ENCODE data around the gene CNBD2. TPM values are rescaled to one million over a fixed set of nuclear protein-coding genes. Genes with fewer than 3 reads are reported as not detected.

The CNBD2 gene
- total and polyA plus RNA-seq, 10 of the 15 experiments (the other 5 are each of a cell fraction or from before 2014, with no cell fraction given) = 0.86 to 7.4 (median 4.6) TPM

- TF ChIP-seq CTCF (IDR thresholded peaks at IDR 0.05 in 2 of 3, conservative IDR thresholded peaks at IDR 0.05 in 1 of 3; ENCODE audit: control insufficient read depth in 2 of 3, extremely low read depth in 1 of 3, insufficient read depth in 1 of 3, low read depth in 3 of 3, low read length in 3 of 3) (peak; percentile 93 to 99 (median 99)), TCF7 (IDR thresholded peaks at IDR 0.05; ENCODE audit: borderline replicate concordance) (no peak), EGR1 (IDR thresholded peaks at IDR 0.05; ENCODE audit: borderline replicate concordance in 1 of 2, low read depth in 2 of 2, low read length in 2 of 2) (peak in 1 of 2 experiments; percentile 74; a peak in 2 of 3 replicates), ZNF622 (IDR thresholded peaks at IDR 0.05) (no peak), HCFC1 (IDR thresholded peaks at IDR 0.05; ENCODE audit: low read length) (peak; percentile 78), ZNF592 (IDR thresholded peaks at IDR 0.05) (peak; percentile 91; the same call in 1 of the 2 replicates), BCLAF1 (IDR thresholded peaks at IDR 0.05) (no peak), FOS (IDR thresholded peaks at IDR 0.05; ENCODE audit: borderline replicate concordance, extremely low read depth, insufficient read length) (no peak), BMI1 (IDR thresholded peaks at IDR 0.05; ENCODE audit: borderline replicate concordance) (no peak), NFIC (IDR thresholded peaks at IDR 0.05; ENCODE audit: low read depth, low read length) (no peak), STAT3 (IDR thresholded peaks at IDR 0.05; ENCODE audit: low read depth, low read length) (no peak), PAX5 (IDR thresholded peaks at IDR 0.05; ENCODE audit: borderline replicate concordance, low read depth, low read length) (peak; percentile 84), KLF5 (IDR thresholded peaks at IDR 0.05; ENCODE audit: partially characterized antibody) (peak; percentile 77), NR2C1 (IDR thresholded peaks at IDR 0.05) (peak; percentile 87), PBX3 (IDR thresholded peaks at IDR 0.05; ENCODE audit: insufficient replicate concordance, low read depth, low read length) (no peak), FOXM1 (IDR thresholded peaks at IDR 0.05; ENCODE audit: low read depth, low read length) (0 out of 2 replicates have a peak, but pooled peaks have one; percentile 57), SMAD1 (IDR thresholded peaks at IDR 0.05; ENCODE audit: low read depth, partially characterized antibody) (no peak), SMAD5 (IDR thresholded peaks at IDR 0.05; ENCODE audit: low read depth) (peak; percentile 90)
These were observed 14.0 kb upstream of the CNBD2 start, which contains the start of gene SCAND1 (continued) for GRCh38 chr20:35954200-35954906.

All from GM12878 (cell line).